GM10266 (cell line): ENCODE measurements around the gene KLHDC8B.

Source experiments
- DNase-seq: peaks from one replicate; pipeline ENCODE4 v3.0.0; 2012; ENCODE audit errors: extremely low spot score
- CTCF ChIP-seq: IDR thresholded peaks from 2 replicates; pipeline ENCODE4 v1.5.1; 2012; ENCODE audit warnings: mild to moderate bottlenecking, low read depth; ENCODE audit not compliant: control insufficient read depth, insufficient read depth; ENCODE audit errors: missing control alignments

KLHDC8B gene

GRCh38 chr3:49165771-49166751, 5.3 kb upstream of the KLHDC8B start, which contains the start of gene CCDC71:
CCDC71 (minus strand) TSS chr3:49166331; CDS start chr3:49164208, 2,123 bp downstream.
- peak; percentile 96 for DNase-seq
- no peak for TF ChIP-seq CTCF

GRCh38 chr3:49166752-49167556, 4.4 kb upstream of the KLHDC8B start:
- DNase-seq, result no peak
- no peak for TF ChIP-seq CTCF

- no peak for TF ChIP-seq CTCF
- no peak for DNase-seq
Measured at GRCh38 chr3:49170744-49171118, 667 bp upstream of the KLHDC8B start.

DNA sequence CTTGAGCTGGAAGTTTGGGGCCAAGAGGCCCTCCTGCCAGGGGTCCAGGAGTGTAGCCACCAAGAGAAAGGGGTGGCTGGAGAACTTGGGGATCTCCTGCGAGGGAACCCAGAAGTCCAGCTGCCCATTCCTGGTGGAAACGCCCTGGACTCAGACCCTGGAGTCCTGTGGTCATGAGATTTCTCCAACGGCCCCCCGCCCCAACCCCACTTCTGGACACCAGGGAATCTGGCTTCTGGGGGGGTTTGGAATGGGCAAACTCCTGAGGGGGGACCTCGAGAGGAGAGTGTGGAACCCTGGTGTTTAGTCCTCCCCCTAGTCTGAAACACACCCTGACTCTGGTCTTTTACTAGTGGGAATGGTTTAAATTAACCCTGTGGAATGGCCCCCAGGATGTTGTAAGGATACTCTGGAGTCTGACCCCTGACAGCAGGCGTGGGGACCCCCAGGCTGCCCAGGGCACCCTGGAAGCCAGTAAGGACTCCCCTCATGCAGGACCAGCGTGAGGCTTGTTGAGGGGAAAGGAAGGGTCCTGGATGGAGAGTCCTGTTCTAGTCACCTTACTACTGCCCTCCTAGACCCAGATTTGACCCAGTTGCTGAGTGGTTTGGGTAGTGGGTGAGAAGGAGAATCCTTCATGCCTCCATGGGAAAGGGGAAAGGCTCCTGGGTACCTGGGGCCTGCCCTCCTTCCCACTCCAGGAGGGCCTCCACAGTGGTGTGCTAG, 540 bp downstream of the KLHDC8B start:
- DNase-seq, result no peak
- TF ChIP-seq CTCF, result no peak

DNA sequence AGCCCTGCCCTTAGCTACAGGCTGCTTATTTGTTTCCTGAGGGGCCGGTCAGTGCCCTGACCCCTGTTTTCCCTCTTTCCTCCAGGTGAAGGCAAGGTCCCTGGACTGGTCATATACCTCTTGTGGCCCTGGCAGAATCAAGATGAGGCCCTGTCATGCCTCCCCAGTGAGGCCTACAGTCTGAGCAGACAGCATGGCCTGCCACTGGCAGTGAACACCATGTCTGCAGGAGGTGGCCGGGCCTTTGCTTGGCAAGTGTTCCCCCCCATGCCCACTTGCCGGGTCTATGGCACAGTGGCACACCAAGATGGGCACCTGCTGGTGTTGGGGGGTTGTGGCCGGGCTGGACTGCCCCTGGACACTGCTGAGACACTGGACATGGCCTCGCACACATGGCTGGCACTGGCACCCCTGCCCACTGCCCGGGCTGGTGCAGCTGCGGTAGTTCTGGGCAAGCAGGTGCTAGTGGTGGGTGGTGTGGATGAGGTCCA, 1.2 kb downstream of the KLHDC8B start:
- no peak for DNase-seq
- no peak for TF ChIP-seq CTCF

- no peak for DNase-seq
Measured at GRCh38 chr3:49173116-49173791, 1.9 kb downstream of the KLHDC8B start.

More at GRCh38 chr3:49173116-49173791, 1.9 kb downstream of the KLHDC8B start:
- no peak for TF ChIP-seq CTCF
